Measurements from ENCODE around the gene CSF3R.
"Not testable (repeated sequence)": the region's sequence is repeated elsewhere in the genome, so short reads cannot be mapped to it uniquely, and the experiment has no call there.

CSF3R gene

GRCh38 chr1:36486439-36487335 lies 4.0 kb upstream of the CSF3R start:
- FAIRE-seq (peak; percentile 12), DNase-seq (ENCODE audit: extremely low spot score, insufficient read length, low read depth) (no peak)

DNA sequence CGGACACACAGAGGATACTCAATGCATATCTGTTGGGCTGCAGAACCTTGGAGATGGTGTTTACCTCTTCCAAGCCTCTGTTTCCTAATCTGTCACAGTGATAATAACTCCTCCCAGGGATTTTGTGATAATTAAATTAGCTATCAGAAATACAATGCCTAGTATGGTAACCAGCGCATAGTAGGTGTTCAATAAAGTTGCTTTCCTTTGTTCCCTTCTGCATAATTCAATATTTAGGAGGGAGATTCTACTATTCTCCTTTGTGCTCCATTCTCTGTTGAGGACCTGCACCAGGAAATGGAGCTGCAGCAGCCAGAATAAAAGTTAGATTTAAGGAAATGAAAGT lies 3.4 kb upstream of the CSF3R start:
- FAIRE-seq (no peak), DNase-seq (ENCODE audit: extremely low spot score, insufficient read length, low read depth) (no peak)

DNA sequence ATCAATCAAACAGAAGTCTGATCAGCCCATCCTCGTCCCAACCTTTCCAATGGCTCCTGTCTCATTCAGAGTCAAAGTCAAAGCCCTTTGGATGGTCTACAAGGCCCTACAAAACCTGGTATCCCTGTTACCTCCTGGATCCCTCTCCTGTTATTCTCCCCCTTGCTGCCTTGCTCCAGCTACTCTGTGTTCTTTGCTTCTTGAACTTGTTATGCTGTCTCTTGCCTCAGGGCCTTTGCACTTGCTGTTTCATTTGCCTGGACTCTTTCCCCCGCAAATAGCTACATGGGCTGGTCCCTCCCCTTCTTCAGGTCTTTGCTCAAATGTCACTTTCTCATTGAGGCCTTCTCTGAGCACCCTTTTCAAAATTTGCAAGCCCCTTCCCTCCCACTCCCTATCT lies 1.4 kb upstream of the CSF3R start:
- FAIRE-seq (no peak), DNase-seq (ENCODE audit: extremely low spot score, insufficient read length, low read depth) (no peak)

GRCh38 chr1:36481771-36482723 lies 666 bp downstream of the CSF3R start:
- FAIRE-seq (no peak), DNase-seq (ENCODE audit: extremely low spot score, insufficient read length, low read depth) (no peak)

GRCh38 chr1:36481091-36481490 lies 1.6 kb downstream of the CSF3R start:
- FAIRE-seq, result no peak

DNA sequence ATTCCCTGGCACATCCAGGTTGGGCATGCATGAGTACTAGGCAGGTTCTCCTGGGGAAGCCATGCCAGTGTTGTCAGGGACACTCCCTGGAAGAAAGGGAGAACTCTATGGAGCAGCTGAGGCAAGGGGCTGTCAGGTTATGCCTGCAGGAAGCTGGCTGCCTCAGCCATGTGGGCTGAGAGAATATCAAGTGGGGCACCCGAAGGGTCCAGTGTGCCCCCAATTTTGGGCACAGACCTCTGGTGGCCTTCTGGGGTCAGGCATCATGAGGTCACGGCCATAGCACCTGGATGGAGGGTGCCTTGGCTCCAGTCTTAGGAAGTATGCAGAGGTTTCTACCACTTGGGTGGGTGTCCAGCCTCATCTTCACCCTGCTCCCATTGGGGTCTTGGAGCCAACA lies 2.6 kb downstream of the CSF3R start:
- no peak for DNase-seq (ENCODE audit: extremely low spot score, insufficient read length, low read depth)
- FAIRE-seq, result no peak

More at GRCh38 chr1:36481091-36481490, 1.6 kb downstream of the CSF3R start:
- DNase-seq (ENCODE audit: extremely low spot score, insufficient read length, low read depth), result no peak

DNA sequence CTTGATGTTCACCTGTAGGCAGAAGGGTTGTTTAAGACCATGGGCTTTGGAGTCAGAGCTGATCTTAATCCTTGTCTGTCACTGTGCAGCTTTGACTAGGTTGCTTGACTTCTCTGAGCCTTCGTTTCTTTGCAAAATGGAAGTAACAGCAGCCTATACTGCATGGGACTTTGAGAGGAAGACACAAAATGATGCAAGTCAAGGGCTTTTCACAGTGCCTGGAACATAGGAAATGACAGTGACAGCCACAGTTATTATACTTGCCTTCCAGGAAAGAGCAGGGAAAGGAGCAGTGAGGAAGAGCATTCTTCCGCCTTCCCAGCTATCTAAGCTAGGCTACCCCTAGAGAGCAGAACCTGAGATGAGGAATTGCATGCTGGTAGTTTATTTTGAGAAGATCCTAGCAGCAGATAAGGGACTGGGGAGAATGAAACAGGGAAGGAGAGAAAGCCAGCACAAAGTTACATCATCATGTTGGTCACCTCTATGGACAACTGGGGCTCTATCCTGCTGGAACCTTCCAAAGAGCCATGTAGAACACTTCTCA lies 3.1 kb downstream of the CSF3R start:
- FAIRE-seq (no peak), DNase-seq (ENCODE audit: extremely low spot score, insufficient read length, low read depth) (no peak)

DNA sequence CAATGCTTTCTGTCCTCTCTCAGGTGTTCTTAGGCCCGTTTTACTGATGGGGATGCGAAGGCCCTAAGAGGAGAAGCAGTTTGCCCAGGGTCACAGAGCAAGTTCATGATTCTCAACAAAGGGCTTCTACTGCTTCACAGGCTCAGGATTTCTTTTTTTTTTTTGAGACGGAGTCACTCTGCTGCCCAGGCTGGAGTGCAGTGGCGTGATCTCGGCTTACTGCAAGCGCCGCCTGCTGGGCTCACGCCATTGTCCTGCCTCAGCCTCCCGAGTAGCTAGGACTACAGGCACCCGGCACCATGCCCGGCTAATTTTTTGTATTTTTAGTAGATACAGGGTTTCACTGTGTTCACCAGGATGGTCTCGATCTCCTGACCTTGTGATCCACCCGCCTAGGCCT lies 5.1 kb downstream of the CSF3R start:
- not testable (repeated sequence) for FAIRE-seq

DNA sequence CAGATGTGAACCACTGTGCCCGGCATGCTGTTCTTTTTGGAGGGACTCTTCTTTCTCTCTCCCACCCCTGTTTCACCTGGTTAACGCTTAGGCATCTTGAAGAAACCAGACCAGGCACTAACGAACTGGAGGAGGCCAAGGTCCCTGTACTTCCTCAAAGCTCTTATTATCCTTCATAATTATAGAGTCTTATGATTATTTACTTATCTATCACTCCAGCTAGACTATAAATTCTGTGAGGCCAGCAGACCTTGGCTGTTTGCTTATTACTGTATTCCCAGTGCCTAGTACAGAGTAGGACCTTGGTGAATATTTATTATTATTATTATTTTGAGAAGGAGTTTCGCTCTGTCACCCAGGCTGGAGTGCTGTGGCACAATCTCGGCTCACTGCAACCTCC lies 5.8 kb downstream of the CSF3R start:
- DNase-seq (ENCODE audit: extremely low spot score, insufficient read length, low read depth) (no peak), FAIRE-seq (no peak)

More for the DNA sequence above, 5.1 kb downstream of the CSF3R start:
- not testable (repeated sequence) for DNase-seq (ENCODE audit: extremely low spot score, insufficient read length, low read depth)

DNA sequence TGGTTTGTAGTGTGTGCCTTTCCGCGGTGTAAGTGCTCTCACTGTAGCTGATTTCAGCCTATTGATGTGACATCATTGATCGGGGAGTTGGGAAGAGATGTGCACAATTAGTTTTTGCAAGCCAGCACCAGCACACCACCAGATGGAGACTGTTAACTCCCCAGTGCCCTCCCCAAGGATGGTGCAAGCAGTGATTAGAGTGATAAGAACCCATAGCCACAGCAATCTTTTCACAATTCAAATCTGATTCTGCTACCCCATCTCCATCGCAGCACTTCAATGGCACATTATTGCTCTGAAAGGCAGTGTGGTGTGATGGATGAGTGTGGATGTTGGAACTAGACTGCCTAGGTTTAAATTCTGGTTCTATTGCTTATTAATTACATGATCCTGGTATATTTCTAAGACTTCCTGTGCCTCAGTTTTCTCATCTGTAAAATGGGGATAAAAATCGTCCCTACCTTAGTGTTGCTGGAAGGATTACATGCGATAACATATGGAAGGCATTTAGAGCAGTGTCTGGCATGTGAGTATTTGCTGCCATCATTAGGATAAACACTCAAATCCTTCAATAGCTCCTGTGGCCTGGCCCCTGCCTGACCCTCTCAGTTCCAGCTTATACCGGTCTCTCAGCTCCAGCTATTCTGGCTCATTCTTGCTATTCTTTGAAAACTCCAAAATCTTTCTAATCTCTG lies 6.7 kb downstream of the CSF3R start:
- no peak for FAIRE-seq
- no peak for DNase-seq (ENCODE audit: extremely low spot score, insufficient read length, low read depth)

DNA sequence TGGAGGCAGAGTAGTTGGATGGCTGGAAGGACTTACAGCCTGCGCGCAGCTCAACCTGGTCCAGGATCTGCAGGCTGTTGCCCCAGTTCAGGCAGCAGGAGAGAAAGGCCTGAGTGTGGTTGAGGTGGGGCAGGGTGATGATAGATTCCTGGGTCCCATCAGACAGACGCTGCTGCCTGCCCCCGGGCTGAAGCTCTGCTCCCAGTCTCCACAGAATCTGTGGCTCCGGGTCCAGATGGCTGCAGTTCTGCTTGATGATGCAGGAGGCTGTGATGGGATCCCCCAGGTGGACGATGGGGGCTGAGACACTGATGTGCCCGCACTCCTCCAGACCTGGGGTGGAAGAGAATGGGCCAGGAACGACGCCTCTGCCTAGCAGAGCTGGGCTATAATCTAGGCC lies 7.4 kb downstream of the CSF3R start:
- DNase-seq (ENCODE audit: extremely low spot score, insufficient read length, low read depth), result no peak
- FAIRE-seq, result no peak

GRCh38 chr1:36472656-36473055 lies 10.1 kb downstream of the CSF3R start:
- FAIRE-seq (no peak), DNase-seq (ENCODE audit: extremely low spot score, insufficient read length, low read depth) (no peak)

- FAIRE-seq, result no peak
Measured at GRCh38 chr1:36471830-36472641, 10.7 kb downstream of the CSF3R start.

GRCh38 chr1:36469163-36469562 lies 13.6 kb downstream of the CSF3R start:
- DNase-seq (ENCODE audit: extremely low spot score, insufficient read length, low read depth) (no peak), FAIRE-seq (no peak)

More at GRCh38 chr1:36471830-36472641, 10.7 kb downstream of the CSF3R start:
- no peak for DNase-seq (ENCODE audit: extremely low spot score, insufficient read length, low read depth)

DNA sequence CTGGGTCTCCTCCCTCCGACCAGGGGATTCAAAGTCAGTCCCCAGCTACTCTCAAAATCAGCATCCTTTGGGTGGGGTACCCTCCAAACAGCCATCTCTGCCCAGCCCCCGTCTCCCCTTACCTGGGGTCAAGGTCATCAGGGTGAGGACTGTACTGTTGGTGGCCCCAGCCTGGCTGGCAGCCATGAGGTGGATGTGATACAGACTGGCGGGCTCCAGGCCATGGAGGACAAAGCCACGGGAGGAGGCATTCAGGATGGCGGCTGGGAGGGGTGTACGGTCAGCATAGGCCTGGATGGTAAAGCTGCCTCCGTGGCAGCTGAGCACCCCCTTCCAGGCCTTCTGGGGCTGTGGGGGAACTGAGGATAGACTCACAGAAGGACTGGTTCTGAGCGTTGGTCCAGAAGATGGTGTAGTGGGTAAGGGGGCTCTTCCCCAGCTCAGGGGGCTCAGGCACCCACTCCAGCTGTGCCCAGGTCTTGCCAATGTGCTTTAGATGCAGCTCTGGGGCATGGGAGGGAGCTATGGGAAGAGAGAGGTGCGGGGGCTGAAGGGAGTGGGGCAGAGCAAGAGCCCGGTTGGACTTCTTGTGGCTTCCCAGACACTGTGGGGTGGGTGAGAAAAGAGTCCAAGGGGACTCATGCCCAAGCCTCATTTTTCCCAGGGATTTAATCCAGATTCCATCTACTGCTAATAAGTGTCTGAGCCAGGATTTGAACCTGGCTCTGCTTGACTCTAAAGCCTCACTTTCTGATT lies 14.8 kb downstream of the CSF3R start:
- FAIRE-seq, result no peak
- no peak for DNase-seq (ENCODE audit: extremely low spot score, insufficient read length, low read depth)

- no peak for FAIRE-seq
- no peak for DNase-seq (ENCODE audit: extremely low spot score, insufficient read length, low read depth)
Measured at GRCh38 chr1:36467027-36467410, 15.7 kb downstream of the CSF3R start.

- FAIRE-seq (no peak), DNase-seq (ENCODE audit: extremely low spot score, insufficient read length, low read depth) (no peak)
Measured at GRCh38 chr1:36466370-36467026, 16.2 kb downstream of the CSF3R start.

DNA sequence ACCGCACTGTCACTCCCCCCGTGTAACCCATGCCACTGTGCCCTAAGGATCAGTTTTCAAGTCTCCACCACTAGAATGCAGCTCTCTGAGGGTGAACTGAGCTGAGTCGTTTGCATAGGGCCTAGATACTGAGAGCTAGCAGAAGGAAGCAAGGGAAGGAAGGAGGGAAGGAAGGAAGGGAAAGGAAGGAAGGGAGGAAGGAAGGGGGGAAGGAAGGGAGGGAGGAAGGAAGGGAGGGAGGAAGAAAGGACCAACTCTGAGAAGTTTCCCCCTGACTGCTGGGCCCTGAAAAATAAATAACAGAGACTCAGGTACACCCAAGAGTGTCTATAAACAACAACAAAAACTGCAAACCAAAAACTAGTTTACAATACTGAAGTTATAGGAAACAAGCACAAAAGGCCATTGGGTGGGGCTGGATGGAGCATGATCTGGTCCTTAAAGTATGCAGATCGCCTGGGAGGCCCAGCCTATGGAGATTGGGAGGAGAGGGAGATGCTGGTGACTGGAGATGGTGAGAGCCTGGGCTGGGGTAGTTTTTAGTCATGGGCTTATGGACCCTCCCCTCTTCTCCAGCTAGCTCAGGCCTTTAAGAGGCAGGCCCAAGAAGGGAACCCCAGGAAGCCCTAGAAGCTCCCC lies 16.9 kb downstream of the CSF3R start:
- FAIRE-seq, result no peak

More for the DNA sequence above, 16.9 kb downstream of the CSF3R start:
- no peak for DNase-seq (ENCODE audit: extremely low spot score, insufficient read length, low read depth)
